Ishikawa (cell line): Measurements from ENCODE around the gene PSMA7.

Experiments
- CEBPB ChIP-seq: IDR thresholded peaks from 2 replicates; pipeline ENCODE4 v1.6.1; 2012
- CREB1 ChIP-seq: IDR thresholded peaks from 2 replicates; pipeline ENCODE4 v1.6.1; 2012; ENCODE audit warnings: low read depth
- EGR1 ChIP-seq: IDR thresholded peaks from 2 replicates; pipeline ENCODE4 v1.6.1; 2012
- EP300 ChIP-seq: IDR thresholded peaks from 2 replicates; pipeline ENCODE4 v1.6.1; 2012; ENCODE audit warnings: borderline replicate concordance
- FOXM1 ChIP-seq: IDR thresholded peaks from 2 replicates; pipeline ENCODE4 v1.6.1; 2012; ENCODE audit warnings: low read depth, borderline replicate concordance
- NFIC ChIP-seq: IDR thresholded peaks from 2 replicates; pipeline ENCODE4 v1.6.1; 2012
- RAD21 ChIP-seq: IDR thresholded peaks from 2 replicates; pipeline ENCODE4 v1.6.1; 2012; ENCODE audit warnings: low read depth
- TAF1 ChIP-seq: IDR thresholded peaks from 2 replicates; pipeline ENCODE4 v1.6.1; 2012; ENCODE audit warnings: low read depth, mild to moderate bottlenecking
- TCF12 ChIP-seq: IDR thresholded peaks from 2 replicates; pipeline ENCODE4 v1.6.1; 2012; ENCODE audit warnings: low read depth
- TEAD4 ChIP-seq: IDR thresholded peaks from 2 replicates; pipeline ENCODE4 v1.6.1; 2012
- YY1 ChIP-seq: IDR thresholded peaks from 2 replicates; pipeline ENCODE4 v1.6.1; 2012; ENCODE audit warnings: low read depth
- ZBTB7A ChIP-seq: IDR thresholded peaks from 2 replicates; pipeline ENCODE4 v1.6.1; 2012; ENCODE audit warnings: low read depth
- TF ChIP-seq, protein P1 (sequence below): IDR thresholded peaks from 2 replicates; pipeline ENCODE4 v1.6.1; 2012
- TF ChIP-seq, protein P2 (sequence below): IDR thresholded peaks from 2 replicates; pipeline ENCODE4 v1.6.1; 2012; ENCODE audit warnings: low read depth, mild to moderate bottlenecking
- TF ChIP-seq, protein P3 (sequence below): IDR thresholded peaks from 2 replicates; pipeline ENCODE4 v1.6.1; 2012

Gene PSMA7

DNA sequence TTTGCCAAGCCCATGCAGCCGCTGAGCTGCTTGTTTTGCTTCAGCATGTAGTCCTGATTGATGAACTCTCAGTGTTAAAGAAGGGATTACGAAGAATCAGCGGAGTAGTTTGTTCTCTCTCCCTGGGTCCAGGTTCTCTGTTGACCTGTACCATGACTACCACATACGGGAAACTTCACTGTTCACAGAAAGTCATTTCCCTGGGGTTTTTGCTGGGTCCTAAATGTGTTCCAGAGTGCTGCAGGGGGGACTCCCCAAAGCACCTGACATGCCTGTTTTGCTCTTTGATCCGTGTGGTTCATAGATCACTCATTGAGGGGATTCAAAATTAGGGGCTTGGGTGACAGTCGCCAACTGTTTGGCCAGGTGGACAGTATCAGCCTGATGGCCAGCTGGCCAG lies 15.4 kb downstream of the PSMA7 start:
- no peak for TF ChIP-seq ZBTB7A
- TF ChIP-seq, protein P1, sequence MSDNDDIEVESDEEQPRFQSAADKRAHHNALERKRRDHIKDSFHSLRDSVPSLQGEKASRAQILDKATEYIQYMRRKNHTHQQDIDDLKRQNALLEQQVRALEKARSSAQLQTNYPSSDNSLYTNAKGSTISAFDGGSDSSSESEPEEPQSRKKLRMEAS, result no peak
- TF ChIP-seq FOXM1, result no peak
- TF ChIP-seq RAD21, result no peak
- TF ChIP-seq, protein P2, sequence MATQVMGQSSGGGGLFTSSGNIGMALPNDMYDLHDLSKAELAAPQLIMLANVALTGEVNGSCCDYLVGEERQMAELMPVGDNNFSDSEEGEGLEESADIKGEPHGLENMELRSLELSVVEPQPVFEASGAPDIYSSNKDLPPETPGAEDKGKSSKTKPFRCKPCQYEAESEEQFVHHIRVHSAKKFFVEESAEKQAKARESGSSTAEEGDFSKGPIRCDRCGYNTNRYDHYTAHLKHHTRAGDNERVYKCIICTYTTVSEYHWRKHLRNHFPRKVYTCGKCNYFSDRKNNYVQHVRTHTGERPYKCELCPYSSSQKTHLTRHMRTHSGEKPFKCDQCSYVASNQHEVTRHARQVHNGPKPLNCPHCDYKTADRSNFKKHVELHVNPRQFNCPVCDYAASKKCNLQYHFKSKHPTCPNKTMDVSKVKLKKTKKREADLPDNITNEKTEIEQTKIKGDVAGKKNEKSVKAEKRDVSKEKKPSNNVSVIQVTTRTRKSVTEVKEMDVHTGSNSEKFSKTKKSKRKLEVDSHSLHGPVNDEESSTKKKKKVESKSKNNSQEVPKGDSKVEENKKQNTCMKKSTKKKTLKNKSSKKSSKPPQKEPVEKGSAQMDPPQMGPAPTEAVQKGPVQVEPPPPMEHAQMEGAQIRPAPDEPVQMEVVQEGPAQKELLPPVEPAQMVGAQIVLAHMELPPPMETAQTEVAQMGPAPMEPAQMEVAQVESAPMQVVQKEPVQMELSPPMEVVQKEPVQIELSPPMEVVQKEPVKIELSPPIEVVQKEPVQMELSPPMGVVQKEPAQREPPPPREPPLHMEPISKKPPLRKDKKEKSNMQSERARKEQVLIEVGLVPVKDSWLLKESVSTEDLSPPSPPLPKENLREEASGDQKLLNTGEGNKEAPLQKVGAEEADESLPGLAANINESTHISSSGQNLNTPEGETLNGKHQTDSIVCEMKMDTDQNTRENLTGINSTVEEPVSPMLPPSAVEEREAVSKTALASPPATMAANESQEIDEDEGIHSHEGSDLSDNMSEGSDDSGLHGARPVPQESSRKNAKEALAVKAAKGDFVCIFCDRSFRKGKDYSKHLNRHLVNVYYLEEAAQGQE, result no peak
- no peak for TF ChIP-seq TEAD4
- TF ChIP-seq, protein P3, sequence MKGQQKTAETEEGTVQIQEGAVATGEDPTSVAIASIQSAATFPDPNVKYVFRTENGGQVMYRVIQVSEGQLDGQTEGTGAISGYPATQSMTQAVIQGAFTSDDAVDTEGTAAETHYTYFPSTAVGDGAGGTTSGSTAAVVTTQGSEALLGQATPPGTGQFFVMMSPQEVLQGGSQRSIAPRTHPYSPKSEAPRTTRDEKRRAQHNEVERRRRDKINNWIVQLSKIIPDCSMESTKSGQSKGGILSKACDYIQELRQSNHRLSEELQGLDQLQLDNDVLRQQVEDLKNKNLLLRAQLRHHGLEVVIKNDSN, result no peak
- no peak for TF ChIP-seq EP300
- TF ChIP-seq NFIC, result no peak
- TF ChIP-seq TAF1, result no peak
- TF ChIP-seq EGR1, result no peak
- no peak for TF ChIP-seq YY1
- no peak for TF ChIP-seq CREB1
- TF ChIP-seq TCF12, result no peak
- TF ChIP-seq CEBPB, result no peak

DNA sequence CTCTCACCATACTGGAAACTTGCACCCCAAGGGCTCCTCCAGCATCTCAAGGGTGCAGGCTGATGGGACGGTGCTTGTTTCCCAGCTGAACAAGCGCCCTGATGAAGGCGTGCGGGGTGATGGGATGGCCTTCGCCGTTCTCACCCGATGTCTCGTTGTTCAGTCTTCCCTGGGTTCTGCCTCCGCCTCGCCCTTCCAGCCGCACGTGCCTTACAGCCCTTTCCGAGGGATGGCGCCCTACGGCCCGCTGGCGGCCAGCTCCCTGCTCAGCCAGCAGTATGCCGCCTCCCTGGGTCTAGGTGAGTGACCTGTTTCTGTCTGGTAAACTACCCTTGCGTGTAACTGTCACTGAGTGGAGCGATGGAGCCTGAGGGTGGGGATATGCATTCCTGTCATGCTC lies 17.1 kb downstream of the PSMA7 start:
- no peak for TF ChIP-seq FOXM1
- no peak for TF ChIP-seq EP300

DNA sequence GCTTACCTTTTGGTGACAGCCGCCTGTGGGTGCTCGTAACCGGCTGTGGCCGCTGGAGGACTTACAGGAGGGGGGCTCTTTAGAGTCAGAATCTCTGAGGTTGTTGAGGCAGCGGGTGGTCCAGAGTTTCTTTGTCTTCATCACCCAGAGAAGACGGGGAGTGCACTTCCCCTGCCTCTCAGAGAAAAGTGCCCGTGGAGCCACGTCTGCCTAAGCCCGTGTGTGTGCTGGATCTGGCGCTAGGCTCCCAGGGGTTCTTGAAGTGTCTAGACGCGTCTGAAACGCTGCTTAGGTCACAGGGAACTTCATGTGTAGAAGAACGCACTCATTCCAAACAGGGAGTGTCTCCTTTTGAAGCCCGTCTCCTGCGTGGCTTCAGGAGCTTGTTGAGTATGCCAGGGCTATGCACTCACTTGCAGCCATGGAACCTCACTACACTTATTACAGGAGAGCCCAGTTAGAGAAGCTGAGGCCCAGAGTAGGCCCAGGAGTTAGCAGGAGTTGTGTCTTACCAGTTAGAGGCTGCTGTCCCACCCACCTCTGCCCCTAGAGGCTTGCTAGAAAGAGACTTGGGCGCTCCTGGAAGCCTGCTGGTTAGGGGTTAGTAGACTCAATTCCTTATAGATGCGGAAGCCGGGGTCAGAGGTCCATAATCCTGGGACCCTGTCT lies 19.6 kb downstream of the PSMA7 start:
- TF ChIP-seq FOXM1 (no peak), NFIC (no peak), RAD21 (no peak), EGR1 (no peak), TCF12 (no peak), CREB1 (no peak), YY1 (no peak), ZBTB7A (no peak), TEAD4 (no peak)
- TF ChIP-seq, protein P2, result no peak

GRCh38 chr20:62122654-62123449 lies 20.3 kb downstream of the PSMA7 start:
- TF ChIP-seq TCF12 (peak; percentile 30; the same call in 1 of the 2 replicates), EP300 (peak; percentile 32; the same call in 1 of the 2 replicates), EGR1 (peak; percentile 74), TAF1 (peak; percentile 3; the same call in 1 of the 2 replicates), YY1 (no peak), ZBTB7A (peak; percentile 45; the same call in 1 of the 2 replicates)

DNA sequence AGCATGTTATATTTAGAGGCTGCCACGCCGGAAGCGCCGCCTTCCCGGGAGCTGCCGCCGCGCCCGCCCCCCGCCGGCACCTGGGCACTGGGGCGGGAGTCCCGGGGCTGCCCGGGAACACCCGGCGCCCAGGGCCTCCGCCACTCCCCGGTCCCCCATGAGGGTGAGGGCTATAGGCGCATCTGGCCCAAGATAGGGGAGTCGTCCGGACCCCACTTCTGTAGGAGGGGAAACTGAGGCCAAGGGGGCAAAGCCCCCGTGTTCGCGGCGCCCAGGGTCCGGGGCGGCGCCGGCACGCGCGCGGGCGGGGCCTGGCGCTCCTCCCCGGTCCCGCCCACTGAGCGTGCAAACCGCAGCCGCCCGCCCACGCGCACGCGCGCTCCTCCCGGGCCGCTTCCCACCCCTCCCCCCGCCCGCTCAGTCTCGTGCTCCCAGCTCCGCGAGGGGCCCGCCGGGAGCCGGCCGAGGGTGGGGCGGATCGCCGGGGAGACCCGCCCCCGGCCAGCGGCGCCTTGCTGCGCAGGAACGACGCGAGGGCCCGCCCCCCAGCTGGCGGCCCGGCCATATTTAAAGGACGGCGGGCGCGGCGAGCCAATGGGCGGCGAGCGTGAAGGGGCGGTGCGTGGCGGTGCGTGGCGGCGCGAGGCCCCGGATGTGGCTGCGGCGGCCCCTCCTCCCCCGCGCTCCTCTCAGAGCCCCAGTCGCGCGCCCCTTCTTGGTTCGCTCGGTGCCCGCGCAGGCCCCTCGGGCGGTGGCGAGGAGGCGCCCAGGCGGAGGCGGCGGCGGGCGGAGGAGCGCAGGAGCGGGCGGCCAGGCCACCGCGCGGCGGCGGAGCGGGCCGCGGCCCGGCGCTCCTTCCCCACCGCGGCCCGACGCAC lies 21.2 kb downstream of the PSMA7 start, which contains the start of gene LSM14B:
LSM14B (plus strand) TSS at position 700 of the 878 bp plus-strand sequence. CDS start 192 bp downstream, outside the sequence.
- TF ChIP-seq, protein P1, result peak; percentile 69
- TF ChIP-seq EGR1, result peak; percentile 93
- TF ChIP-seq ZBTB7A, result peak; percentile 88
- TF ChIP-seq EP300, result no peak; the same call in 1 of the 2 replicates
- no peak for TF ChIP-seq NFIC
- TF ChIP-seq, protein P3, result no peak
- TF ChIP-seq, protein P2, result no peak
- TF ChIP-seq TCF12, result peak; percentile 29; the same call in 1 of the 2 replicates
- no peak for TF ChIP-seq CEBPB
- peak; percentile 55 for TF ChIP-seq TAF1
- no peak for TF ChIP-seq FOXM1
- TF ChIP-seq CREB1, result no peak
- TF ChIP-seq RAD21, result no peak
- TF ChIP-seq TEAD4, result no peak
- TF ChIP-seq YY1, result peak; percentile 82
